Fibroblast of skin of back (primary cell): Measurements from ENCODE around the gene KLHDC8B. TPM values are rescaled to one million over a fixed set of nuclear protein-coding genes. Genes with fewer than 3 reads are reported as not detected.

Source experiments
- DNase-seq: peaks from one replicate; pipeline ENCODE4 v3.0.0-alpha.2; 2013
- polyA plus RNA-seq, 2 experiments: library from polyadenylated mRNA; unstranded; fragments of 120-200 nt; gene quantifications; one replicate each; pipeline ENCODE4 v1.2.1, GENCODE V29; 2013; ENCODE audit not compliant: insufficient read length in 2 of 2

Gene KLHDC8B
- polyA plus RNA-seq (2013, experiment 1 of 2; ENCODE audit: insufficient read length), result 26.5 TPM
- polyA plus RNA-seq (2013, experiment 2 of 2; ENCODE audit: insufficient read length), result 21.9 TPM

DNA sequence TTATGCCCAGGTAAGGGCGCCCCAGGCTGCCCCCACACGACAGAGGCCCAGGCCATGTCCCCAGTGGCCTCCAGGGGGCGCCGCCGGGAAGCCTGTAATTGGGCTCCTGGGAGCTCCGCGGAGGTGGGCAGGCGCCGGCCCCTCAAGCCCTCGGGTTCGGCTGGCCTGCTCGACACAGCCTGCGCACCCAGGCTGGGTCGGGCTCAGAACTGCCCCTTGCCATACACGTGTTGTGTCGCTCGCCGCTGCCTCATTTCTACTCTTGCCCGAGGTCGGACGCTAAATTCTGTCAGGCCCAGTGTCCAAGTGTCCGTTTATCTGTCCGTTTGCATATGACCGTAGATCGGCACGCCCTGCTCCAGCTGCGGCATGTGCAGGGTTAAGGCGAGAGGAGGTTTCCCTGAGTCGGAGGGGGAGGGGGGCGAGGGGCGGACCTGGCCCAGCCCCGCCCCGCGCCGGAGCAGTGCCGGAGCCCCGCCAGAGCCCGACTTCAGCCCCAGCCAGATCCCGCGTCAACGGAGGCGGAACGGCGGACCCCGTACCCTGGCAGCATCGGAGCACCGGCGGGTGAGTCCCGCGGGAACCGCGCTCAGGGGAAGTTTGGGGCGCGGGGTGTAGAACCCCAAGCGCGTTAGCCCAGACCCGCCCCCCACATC is at the start of gene KLHDC8B:
KLHDC8B (plus strand) TSS at position 480 of the 656 bp plus-strand sequence. CDS start 1,172 bp downstream, outside the sequence.
- DNase-seq, result peak; percentile 84

DNA sequence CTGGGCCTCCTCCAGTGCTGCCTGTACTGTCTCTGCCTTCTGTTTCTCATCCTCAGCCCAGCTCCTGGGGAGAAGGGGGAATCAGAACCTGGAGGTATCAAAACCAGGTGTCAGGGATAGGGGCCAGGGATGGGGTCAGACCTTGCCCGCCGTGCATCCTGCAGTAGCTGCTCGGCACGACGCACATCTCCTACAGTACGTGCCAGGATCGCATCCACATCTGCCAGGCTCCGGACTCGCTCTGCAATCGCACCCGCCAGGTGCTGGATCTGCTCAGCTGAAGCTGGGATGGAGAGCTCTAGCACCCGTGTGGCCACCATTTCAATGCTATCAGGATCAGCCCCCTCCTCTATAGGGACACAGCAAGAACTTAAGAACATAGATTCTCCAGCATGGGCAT is 49.4 kb upstream of the KLHDC8B start:
- DNase-seq, result no peak

DNA sequence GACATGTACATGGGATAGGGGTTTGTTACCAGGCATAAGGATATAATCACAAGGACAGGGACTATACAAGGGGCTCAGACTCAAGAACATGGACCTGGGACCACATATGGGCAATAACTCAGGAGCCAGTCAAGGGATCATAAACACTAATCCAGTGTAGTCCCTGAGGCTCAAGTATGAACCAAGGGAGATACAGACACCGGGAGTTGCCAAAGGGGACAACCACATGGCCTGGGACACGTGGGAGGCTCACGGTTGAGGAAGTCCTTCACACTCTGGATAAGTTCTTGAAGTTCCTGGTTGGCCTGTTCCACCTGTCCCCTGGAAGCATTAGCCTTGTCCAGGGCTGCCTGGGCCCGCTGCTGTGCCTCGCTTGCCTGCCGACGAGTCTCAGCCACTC is 48.9 kb upstream of the KLHDC8B start:
- no peak for DNase-seq

DNA sequence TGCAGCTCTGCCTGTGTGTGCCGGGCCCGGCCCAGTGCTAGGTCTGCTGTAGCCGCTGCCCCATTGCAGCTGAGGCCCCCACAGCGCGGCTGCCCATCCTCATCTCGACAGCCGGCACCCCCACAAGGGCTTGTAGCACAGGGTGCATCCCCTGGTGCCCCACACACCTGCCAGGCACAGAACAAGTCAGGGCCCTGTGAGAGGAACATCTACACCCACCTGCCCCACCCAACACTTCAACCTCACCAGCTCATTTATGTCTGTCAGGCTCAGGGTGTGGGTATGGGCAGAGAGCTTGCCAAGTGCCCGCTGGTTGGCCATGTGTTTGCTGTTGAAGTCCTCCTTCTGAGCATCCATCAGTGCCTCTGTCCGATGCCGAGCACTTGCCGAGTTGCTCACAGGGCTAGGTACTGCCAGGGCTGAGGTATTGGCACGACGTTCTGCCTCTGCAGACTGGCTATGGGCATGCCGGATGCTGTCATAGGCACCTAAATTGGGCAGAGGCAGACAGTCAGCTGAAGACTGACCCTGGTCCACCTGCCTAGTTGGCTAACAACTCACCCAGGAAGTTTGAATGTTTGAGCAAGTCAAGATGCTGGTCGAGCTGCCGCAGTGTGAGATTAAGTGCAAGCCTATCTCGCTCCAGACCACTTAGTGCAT is 48.4 kb upstream of the KLHDC8B start:
- DNase-seq, result no peak

DNA sequence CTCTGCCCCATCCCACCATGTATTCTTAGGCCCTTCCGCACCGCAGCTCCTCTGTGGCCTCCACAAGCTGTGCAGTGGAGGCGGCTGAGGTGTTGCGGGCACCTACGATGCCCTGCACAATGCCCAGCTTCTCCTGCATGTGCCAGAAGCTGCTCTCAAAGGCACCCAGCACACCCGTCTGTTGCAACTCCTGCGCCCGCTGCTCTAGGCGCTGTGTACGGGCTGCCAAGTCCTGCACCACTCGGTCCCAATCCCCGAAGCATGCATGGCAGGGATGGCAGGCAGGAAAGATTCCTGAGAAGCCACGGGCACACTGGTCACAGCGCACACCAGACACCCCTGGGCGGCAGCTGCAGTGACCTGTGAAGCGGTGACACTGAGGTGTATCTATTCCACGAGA is 47.7 kb upstream of the KLHDC8B start:
- DNase-seq, result no peak

DNA sequence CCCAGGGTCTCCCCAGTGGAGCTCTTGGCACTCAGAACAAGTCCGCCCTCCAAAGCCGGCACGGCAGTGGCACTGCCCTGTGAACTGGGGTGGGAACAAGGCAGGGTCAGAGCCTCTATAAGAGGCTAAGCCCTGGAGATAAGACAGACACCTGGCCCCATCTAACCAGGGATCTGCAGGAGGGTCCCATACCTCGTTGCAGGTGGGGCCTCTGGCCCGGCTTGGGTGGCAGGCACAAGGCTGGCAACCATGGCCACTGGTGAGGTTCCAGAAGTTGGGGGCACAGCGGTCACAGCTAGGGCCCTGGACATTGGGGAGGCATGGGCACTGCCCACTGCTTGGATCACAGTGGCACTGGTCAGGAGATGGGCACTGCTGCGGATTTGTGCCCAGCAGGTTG is 47.2 kb upstream of the KLHDC8B start:
- DNase-seq, result no peak

DNA sequence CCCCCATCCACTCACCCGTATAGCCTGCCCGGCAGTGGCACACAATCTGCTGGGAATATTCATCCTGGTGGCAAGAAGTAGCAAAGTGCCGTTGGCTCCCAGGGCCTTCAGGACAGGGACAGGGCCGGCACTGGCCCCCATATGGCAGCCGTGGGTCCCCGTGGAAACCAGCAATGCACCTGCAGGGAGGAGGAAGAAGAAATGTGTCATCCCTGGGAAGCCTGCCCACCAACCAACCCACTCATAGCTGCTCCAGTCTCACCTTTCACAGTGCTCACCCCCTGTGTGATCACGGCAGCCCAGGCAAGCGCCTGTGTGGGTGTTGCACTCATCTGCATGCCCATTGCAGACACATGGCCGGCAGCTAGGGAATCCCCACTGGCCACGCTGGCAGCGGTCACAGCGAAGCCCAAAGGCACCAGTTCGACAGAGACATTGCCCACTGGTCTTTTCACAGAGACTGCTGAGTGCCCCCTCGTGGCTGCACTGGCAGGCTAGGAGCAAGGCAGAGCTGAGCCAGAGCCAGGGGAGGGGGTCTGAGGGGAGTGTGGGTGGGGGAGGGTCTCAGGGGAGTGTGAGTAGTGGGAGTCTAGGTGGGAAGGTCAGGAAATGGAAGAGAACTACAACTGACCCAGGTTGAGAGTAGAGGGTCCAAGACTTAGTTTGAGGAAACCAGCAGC is 46.3 kb upstream of the KLHDC8B start:
- DNase-seq, result no peak

DNA sequence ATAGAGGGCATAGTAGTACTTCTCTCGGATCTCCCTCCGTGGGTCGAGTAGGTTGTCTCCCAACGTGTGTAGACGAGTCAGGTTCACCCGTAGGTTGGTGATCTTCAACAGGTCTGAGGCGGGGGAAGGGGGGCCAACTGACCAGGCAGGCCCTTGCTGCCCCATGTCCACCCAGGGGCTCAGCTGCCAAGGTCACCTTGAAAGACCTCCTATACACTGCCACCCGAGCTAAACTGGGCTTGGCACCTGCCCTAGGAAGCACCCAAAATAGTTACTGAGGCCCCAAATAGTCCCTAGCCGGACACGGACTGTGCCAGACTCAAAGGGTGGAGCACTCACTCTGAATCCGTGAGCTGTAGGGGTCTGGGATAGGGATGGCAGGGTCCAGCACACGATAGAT is 40.4 kb upstream of the KLHDC8B start:
- no peak for DNase-seq

DNA sequence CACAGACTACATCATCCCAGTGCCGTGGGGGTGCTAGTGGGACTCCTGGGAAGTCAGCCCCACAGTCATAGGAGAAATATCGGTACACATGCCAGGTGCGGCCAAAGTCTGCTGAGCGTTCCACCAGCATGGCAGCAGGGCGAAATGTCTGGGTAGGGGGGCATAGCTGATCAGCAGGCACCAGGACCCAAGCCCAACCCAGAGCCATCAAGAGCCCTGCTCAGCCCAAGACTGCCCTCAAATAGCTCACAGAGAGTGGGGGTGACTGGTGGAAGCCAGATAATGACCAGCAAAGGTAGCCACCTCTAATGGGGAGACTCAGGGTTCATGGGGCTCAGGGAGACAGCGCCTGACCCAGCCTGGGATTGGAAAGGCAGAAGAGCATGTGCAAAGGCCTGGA is 39.8 kb upstream of the KLHDC8B start:
- no peak for DNase-seq

DNA sequence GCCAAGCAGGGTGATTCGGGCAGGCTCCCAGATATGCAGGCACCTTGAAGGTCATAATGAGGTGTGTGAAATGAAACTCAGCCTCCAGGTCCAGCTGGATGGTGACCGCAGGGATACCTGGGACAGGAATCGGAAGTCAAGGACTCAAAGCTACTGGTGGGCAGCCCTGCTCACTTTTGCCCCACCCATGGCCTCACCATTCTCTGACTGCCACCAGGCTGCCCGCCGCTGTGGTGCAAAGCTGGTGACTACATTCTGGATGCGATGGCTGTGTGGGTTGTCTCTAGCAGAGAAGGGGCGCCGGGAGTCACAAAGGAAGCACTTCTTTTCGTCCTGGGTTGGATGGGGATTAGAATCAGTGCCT is 39.3 kb upstream of the KLHDC8B start:
- no peak for DNase-seq

DNA sequence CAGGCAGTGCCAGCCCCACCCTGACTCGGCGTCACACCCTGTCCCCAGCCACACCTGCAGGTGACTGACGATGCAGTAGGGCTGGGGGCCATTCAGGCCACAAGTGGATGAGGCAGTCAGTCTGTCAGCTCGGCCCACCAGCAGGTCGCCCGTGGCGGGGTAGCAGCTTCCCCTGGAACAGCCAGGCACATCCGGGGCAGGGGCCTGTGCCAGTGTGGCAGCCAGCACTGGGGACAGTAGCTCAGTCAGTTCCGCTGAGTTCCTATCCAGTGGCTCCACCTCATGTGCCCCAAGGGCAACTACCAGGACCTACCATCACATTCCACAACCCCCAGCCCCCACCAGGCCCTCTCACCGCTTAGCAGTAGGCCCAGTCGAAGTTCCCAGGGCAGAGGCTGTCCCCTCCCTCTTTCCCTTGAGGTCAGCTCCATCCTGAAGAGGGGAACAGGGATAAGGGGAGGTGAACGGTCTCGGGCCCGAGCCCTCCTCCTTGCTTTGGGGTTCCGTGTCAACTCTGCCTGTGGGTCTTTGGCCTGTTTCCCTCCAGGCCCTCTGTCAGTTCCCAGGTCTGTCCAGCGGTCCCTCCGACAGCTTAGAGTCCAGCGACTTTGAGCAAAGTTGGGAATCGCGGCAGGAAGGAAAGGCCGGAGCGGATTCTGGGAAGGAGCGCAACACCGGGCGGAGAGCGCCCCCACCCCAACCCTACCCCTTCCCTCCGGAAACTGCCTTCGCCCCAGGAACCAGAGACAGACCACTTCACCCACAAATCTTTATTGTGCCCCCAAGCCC is 38.8 kb upstream of the KLHDC8B start, which contains the start of gene LAMB2:
LAMB2 (minus strand) TSS at position 614 of the 789 bp plus-strand sequence; CDS start at position 431, 183 bp downstream.
- DNase-seq, result peak; percentile 90

DNA sequence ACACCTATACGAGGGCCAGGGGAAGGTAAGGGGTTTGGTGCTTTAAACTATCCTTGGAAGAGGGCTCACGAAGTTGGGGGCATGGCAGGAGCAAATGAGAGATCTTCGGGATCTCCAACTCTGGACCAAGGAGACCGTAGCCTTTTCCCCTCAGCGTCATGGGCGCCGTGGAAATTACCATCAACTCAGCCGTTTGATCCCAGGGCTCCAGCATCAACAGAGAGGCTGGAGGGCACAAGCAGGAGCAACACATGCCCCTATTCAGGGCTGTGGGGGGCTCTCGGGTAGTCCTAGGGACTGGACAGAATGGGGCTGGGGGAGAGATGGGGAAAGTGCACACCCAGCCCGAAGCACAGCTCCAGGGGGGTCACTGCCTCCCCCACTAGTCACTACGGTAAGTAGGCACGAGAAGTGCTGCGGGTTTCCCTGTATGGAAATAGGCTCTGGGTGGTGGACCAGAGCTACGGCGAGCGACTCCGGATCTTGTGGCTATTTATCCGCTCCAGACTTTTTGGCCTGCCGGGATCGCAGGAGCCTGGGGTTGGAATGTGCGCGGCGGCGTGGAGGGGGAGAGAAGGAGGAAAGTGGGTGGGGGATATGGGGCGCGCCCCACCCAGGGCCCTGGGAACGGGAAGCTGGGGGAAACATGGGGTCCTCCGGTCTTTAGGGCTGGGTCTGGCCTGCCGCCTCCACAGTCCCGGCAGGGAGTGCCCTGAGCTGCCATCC is 38.0 kb upstream of the KLHDC8B start:
- DNase-seq, result peak; percentile 95

DNA sequence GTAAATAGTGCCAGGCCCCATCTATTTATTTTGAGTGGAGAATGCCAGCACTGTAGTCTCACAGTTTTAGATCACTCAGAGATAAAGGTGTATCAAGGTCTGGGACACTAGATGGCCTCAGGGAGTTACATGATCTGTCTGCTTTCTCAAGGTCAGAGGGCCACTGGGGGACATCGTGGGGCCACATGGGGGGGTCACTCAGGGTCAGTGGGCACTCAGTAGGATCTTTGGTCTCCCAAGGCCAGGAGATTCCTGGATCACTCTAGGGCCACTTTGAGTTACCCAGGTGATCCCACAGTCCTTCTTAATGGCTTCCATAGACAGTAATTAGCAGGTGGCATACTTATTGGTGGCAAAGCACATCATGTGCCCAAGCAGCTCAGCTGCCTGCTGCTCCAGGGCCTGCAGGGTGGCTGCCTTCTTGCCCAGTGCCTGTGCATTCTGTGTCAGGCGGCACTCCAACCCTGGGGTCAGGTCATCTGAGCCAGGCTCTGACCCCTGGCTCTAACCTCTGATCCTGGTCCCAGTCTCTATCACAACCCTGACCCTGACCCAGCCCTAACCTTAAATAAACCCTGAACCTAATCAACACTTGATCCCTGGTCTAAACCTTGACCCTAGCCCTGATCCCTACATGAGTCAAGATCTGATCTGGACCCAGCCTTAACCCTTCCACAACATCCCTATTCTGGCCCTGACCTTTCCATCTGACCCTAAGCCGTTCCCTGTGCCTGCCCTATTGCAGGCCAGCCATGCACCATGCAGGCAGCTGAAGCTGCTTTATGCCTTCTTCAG is 36.7 kb upstream of the KLHDC8B start:
- DNase-seq, result no peak

DNA sequence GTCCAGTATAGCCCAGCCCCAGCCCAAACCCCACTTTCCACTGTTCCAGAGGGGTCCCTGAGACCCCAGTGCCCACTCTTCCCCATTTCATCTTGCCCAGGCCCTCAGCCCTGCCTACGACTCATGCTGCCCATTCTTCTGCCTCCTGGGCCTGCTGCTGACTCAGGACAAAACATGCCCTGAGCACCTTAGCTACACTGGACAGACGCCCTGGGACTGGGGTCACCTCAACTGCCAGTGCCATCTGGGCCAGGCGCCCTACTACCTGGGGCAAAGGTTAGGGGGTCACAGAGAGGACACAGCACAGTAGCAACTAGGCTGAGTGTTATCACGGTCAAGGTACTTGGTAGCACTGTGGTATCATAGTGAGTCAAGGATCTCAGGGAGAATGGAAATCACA is 35.9 kb upstream of the KLHDC8B start:
- no peak for DNase-seq

DNA sequence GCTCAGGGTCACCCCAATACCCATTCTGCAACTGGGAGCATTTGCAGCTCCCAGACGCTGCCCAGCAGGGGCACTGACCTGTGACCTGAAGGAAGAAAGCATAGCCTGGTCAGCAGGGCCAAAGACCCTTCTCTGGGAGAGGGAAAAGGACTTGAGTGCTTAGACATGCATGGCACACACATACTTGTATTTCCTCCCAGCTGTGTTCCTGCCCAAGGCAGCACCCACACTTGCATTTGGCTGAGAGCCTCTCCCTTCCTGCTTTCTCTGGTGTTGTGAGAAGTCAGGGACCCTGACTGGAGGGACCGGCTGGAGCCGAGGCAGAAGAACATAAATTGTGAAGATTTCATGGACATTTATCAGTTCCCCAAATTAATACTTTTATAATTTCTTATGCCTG is 31.3 kb upstream of the KLHDC8B start:
- no peak for DNase-seq

DNA sequence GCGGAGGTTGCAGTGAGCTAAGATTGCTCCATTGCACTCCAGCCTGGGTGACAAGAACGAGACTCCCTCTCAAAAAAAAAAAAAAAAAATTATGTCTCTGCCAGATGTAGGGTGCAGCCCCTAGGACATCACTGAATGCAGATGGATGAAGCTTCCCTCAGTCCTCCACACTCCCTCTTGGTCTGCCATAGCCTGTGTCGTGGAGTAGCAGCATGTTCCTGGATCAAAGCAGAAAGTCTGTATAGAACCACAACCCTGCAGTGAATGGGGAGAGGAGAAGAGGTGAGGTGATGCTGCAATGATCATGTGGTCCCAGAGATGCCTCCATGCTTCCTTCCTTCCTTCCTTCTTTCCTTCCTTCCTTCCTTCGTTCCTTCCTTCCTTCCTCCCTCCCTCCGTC is 23.2 kb upstream of the KLHDC8B start:
- no peak for DNase-seq

DNA sequence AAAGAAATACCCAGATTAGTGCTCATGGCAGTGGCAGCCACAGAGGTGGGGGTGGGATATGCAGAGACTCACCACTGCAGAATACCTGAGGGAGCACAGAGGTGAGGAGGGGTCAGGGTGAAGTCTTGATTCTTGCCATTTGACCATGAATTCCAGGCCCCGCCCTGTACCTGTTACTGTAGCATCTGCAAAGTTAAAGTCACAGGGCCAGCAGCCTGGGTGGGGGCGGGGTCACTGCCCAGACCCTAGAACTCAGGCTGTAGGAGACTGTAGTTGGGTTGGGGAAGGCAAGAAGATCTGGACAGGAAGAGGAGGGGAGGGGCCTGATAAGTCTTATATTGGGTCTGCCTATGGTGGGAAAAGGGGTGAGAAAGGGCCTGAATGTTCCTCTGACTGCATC is 19.8 kb upstream of the KLHDC8B start:
- DNase-seq, result no peak

DNA sequence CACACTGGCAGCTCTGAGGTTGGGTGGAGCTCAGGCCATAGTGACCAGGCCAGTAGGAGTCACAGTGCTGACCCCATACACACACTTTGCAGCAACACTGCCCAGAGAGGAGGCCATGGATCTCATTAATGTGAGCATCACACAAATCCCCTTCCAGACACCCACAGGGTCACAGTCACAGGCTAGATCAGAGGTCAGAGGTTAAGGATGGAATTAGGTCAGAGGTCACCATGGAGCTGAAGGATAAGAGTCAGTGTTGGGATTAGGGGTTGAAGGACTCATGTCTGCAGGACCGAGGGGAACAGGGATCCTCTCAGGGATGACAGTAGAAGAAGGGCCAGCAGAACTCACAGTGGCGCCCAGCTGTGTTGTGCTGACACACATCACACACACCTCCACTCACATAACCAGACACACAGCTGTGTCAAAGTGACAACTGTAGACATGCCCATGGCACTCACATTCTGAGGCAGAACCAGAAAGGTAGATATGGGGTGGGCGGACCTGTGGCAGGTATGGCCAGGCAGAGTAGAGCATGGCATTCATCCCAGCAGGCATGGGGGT is 18.0 kb upstream of the KLHDC8B start:
- no peak for DNase-seq

DNA sequence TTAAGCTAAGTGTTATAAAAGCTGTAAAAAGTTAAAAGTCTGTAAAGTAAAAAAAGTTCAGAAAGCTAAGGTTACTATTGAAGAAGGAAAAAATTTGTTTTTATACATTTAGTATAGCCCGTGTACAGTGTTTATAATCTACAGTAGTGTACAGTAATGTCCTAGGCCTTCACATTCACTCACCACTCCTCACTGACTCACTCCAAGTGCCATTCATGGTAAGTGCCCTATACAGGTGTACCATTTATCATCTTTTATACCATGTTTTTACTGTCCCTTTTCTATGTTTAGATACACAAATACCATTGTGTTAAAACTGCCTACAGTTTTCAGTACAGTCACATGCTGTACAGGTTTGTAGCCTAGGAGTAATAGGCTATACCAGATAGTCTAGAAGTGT is 14.1 kb upstream of the KLHDC8B start:
- DNase-seq, result no peak

DNA sequence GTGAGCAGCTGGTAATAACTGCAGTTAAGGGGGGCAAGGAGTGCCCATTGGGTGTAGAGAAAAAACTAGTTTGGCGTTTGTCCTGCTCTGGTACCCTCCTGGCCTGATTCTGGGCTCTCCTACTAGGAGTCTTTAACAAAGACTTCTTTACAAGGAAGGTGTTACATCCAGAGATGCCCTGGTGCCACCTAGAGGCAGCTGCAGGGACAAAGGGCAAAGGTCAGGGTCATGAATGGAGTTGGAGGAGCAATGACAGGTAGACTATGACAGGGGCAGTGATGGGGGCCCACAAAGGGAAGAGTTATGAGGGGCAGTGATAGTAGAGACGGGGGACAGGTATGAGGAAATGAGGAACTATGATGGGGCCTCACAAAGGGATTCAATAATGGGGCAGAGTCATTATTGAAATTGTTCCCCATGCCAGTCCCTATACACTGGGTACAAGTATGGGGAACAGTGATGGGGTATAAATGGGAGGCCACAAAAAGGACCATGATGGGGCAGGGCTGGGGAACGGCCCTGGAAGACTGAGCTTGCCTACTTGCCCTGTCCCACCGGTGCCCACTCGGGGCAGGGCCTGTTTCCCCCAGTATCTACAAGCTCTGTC is 13.2 kb upstream of the KLHDC8B start:
- DNase-seq, result no peak

DNA sequence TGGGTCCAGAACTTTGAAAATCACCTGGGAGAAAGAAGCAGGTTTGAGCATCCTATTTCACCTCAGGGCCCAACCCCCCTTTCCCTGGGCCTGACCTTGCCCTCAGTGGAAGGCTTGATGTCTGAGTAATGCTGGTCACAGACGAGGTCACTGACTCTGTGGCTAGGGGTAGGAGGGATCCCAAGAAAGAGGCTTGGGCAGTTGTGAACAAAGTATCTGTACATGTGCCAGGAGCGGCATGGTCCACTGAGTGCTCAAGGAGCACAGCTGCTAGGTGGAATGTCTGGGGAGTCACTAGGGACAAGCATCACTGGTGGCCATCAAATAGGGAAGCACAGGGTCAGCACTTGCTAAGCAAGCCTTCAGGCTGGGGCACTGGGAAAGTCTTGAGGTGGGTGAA is 12.6 kb upstream of the KLHDC8B start:
- DNase-seq, result no peak
